Measurements from ENCODE around the gene BHLHE23. TPM values are rescaled to one million over a fixed set of nuclear protein-coding genes. Genes with fewer than 3 reads are reported as not detected.

Gene BHLHE23
- not detected in 2 replicates for total RNA-seq

GRCh38 chr20:63006540-63007359 lies at the start of gene BHLHE23:
TSS of gene BHLHE23 (minus strand) at chr20:63006964. CDS start at chr20:63006774, 190 bp downstream.
- no peak within 1 kb of the TSS for H3K4me3 ChIP-seq (ENCODE audit: low read depth, low read length)
- no peak for DNase-seq (ENCODE audit: low read depth)
- no peak for TF ChIP-seq CTCF (conservative IDR thresholded peaks at IDR 0.05; ENCODE audit: low read depth, low read length)

GRCh38 chr20:63055575-63056235 lies 48.9 kb upstream of the BHLHE23 start:
- H3K4me3 ChIP-seq (ENCODE audit: low read depth, low read length), result no peak overlapping the region
- TF ChIP-seq CTCF (conservative IDR thresholded peaks at IDR 0.05; ENCODE audit: low read depth, low read length), result no peak
- no peak for DNase-seq (ENCODE audit: low read depth)

- TF ChIP-seq CTCF (conservative IDR thresholded peaks at IDR 0.05; ENCODE audit: low read depth, low read length), result no peak
- no peak for DNase-seq (ENCODE audit: low read depth)
- no peak overlapping the region for H3K4me3 ChIP-seq (ENCODE audit: low read depth, low read length)
Measured at GRCh38 chr20:63054681-63055240, 48.0 kb upstream of the BHLHE23 start.

- no peak for TF ChIP-seq CTCF (conservative IDR thresholded peaks at IDR 0.05; ENCODE audit: low read depth, low read length)
- H3K4me3 ChIP-seq (ENCODE audit: low read depth, low read length), result no peak overlapping the region
- no peak for DNase-seq (ENCODE audit: low read depth)
Measured at GRCh38 chr20:63054103-63054474, 47.3 kb upstream of the BHLHE23 start.

GRCh38 chr20:63053432-63054102 lies 46.8 kb upstream of the BHLHE23 start:
- TF ChIP-seq CTCF (conservative IDR thresholded peaks at IDR 0.05; ENCODE audit: low read depth, low read length), result no peak

GRCh38 chr20:63052571-63053431 lies 46.0 kb upstream of the BHLHE23 start:
- no peak for TF ChIP-seq CTCF (conservative IDR thresholded peaks at IDR 0.05; ENCODE audit: low read depth, low read length)
- no peak overlapping the region for H3K4me3 ChIP-seq (ENCODE audit: low read depth, low read length)
- no peak for DNase-seq (ENCODE audit: low read depth)

More at GRCh38 chr20:63053432-63054102, 46.8 kb upstream of the BHLHE23 start:
- DNase-seq (ENCODE audit: low read depth), result no peak
- H3K4me3 ChIP-seq (ENCODE audit: low read depth, low read length), result no peak overlapping the region

All from epithelial cell of proximal tubule (primary cell).